Liver (tissue), 3 donors: ENCODE measurements around the gene CAB39.

ENCODE experiments used
- RAD21 ChIP-seq, 2 donors: IDR thresholded peaks; 2 replicates each; pipeline ENCODE4 v1.6.1; 2016; ENCODE audit warnings: antibody characterized with exemption in 2 of 2, mild to moderate bottlenecking in 2 of 2
- TF ChIP-seq, protein P1 (sequence below): fragments of 150-350 bp; IDR thresholded peaks from 2 replicates; pipeline ENCODE4 v1.5.1; 2017; ENCODE audit warnings: improper control_type of control experiment, low read depth, low read length; ENCODE audit not compliant: missing input control
- donor health status: healthy.
- donor health status: healthy.

- no peak for TF ChIP-seq RAD21 (IDR thresholded peaks at IDR 0.05)
- TF ChIP-seq, protein P1, sequence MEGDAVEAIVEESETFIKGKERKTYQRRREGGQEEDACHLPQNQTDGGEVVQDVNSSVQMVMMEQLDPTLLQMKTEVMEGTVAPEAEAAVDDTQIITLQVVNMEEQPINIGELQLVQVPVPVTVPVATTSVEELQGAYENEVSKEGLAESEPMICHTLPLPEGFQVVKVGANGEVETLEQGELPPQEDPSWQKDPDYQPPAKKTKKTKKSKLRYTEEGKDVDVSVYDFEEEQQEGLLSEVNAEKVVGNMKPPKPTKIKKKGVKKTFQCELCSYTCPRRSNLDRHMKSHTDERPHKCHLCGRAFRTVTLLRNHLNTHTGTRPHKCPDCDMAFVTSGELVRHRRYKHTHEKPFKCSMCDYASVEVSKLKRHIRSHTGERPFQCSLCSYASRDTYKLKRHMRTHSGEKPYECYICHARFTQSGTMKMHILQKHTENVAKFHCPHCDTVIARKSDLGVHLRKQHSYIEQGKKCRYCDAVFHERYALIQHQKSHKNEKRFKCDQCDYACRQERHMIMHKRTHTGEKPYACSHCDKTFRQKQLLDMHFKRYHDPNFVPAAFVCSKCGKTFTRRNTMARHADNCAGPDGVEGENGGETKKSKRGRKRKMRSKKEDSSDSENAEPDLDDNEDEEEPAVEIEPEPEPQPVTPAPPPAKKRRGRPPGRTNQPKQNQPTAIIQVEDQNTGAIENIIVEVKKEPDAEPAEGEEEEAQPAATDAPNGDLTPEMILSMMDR, result no peak
Observed at GRCh38 chr2:230664844-230665243, 47.8 kb upstream of the CAB39 start.
